K562 (cell line): Measurements from ENCODE around the gene ATAD3B. TPM values are rescaled to one million over a fixed set of nuclear protein-coding genes. Genes with fewer than 3 reads are reported as not detected.
"Not testable (repeated sequence)": the region's sequence is repeated elsewhere in the genome, so short reads cannot be mapped to it uniquely, and the experiment has no call there.

ENCODE experiments used
- ATAC-seq: fragments of 200-7000 bp; cut with Tn5 transposase; 3 replicates; pipeline ENCODE4 v1.9.1; 2020; ENCODE audit warnings: moderate library complexity
- BruUV-seq: library from RNA; stranded (reverse); fragments of 400-500 nt; replicated peaks from 2 replicates; lab custom pipeline; 2021; lab: Mats Ljungman, UMichigan
- CTCF ChIA-PET: fragments of 300-600 bp; formaldehyde crosslinking; extraction: SDS; loops from one replicate; lab custom pipeline; 2021; ENCODE audit warnings: low intra/inter-chr PET ratio; lab: Yijun Ruan, JAX
- POLR2A ChIA-PET: fragments of 300-600, 350-650 bp; sonication (Branson Sonifier 250); formaldehyde crosslinking; extraction: SDS; loops from one replicate; lab custom pipeline; 2021; ENCODE audit warnings: antibody characterized with exemption, inconsistent platforms; lab: Yijun Ruan, JAX
- DNase-seq, 4 experiments: peaks; one replicate each; pipeline versions ENCODE4 v3.0.0 to v3.0.0-alpha.2; 2011 to 2018; ENCODE audit warnings: low spot score in 3 of 4, mixed read lengths in 3 of 4; ENCODE audit errors: extremely low read depth in 1 of 4
- FAIRE-seq: peaks from 2 replicates; lab custom pipeline; 2011; peaks lifted over from hg19 to GRCh38; lab: Jason Lieb, UNC
- H2AFZ ChIP-seq: 2 replicates; pipeline ENCODE4 v1.6.0; 2011; ENCODE audit warnings: low read depth, low read length, control low read depth, inconsistent platforms
- H3K27ac ChIP-seq: fragments of 200-600 bp; 3 replicates; pipeline ENCODE4 v1.8.0; 2011; ENCODE audit warnings: low read depth, mild to moderate bottlenecking, control low read depth, inconsistent platforms, low read length, moderate library complexity, mixed read lengths; ENCODE audit errors: extremely low read depth
- H3K27me3 ChIP-seq, 2 experiments: fragments of 300-600 bp in 1 of 2; 2 replicates in 1 of 2; 3 replicates in 1 of 2; pipeline versions ENCODE4 v1.6.0 to v1.8.0; 2011; ENCODE audit warnings: inconsistent platforms in 2 of 2, low read length in 2 of 2, mild to moderate bottlenecking in 1 of 2, mixed read lengths in 1 of 2, moderate library complexity in 1 of 2; ENCODE audit not compliant: control insufficient read depth in 2 of 2, insufficient read depth in 2 of 2
- H3K36me3 ChIP-seq: fragments of 300-600 bp; 3 replicates; pipeline ENCODE4 v1.8.0; 2011; ENCODE audit warnings: mild to moderate bottlenecking, low read length, inconsistent platforms; ENCODE audit not compliant: control insufficient read depth, insufficient read depth
- H3K4me1 ChIP-seq, 2 experiments: fragments of 200-600 bp in 1 of 2; replicated peaks in 1 of 2; 2 replicates in 1 of 2; 3 replicates in 1 of 2; pipeline versions ENCODE4 v1.5.1 to v1.8.0; 2011; ENCODE audit warnings: inconsistent platforms in 2 of 2, low read length in 2 of 2, mild to moderate bottlenecking in 1 of 2, mixed read lengths in 1 of 2, moderate library complexity in 1 of 2; ENCODE audit not compliant: control insufficient read depth in 2 of 2, insufficient read depth in 2 of 2
- H3K4me2 ChIP-seq: 2 replicates; pipeline ENCODE4 v1.6.1; 2011; ENCODE audit warnings: low read length, control low read depth, inconsistent platforms, mixed read lengths; ENCODE audit not compliant: insufficient read depth
- H3K4me3 ChIP-seq: fragments of 200-600 bp; sonication (generic), shearing (Covaris generic); 2 replicates; pipeline ENCODE4 v1.5.1; 2016; ENCODE audit warnings: control low read depth, inconsistent platforms
- H3K79me2 ChIP-seq: fragments of 200-600 bp; 3 replicates; pipeline ENCODE4 v1.8.0; 2011; ENCODE audit warnings: low read length, inconsistent platforms; ENCODE audit not compliant: control insufficient read depth, insufficient read depth
- H3K9ac ChIP-seq, 2 experiments: 2 replicates each; pipeline versions ENCODE4 v1.6.0 to v1.6.1; 2011; ENCODE audit warnings: low read depth in 2 of 2, low read length in 2 of 2, control low read depth in 1 of 2, inconsistent platforms in 1 of 2, mild to moderate bottlenecking in 1 of 2, mixed read lengths in 1 of 2; ENCODE audit not compliant: insufficient read depth in 1 of 2
- H3K9me1 ChIP-seq: one replicate; pipeline ENCODE4 v1.6.0; 2011; ENCODE audit warnings: inconsistent platforms, mild to moderate bottlenecking, low read length, moderate library complexity; ENCODE audit not compliant: control insufficient read depth, insufficient read depth
- H3K9me3 ChIP-seq: replicated peaks from 2 replicates; pipeline ENCODE4 v1.5.1; 2011; ENCODE audit warnings: low read depth, low read length, inconsistent platforms; ENCODE audit not compliant: control insufficient read depth, insufficient read depth
- H4K20me1 ChIP-seq: replicated peaks from 2 replicates; pipeline ENCODE4 v1.6.1; 2011; ENCODE audit warnings: low read length, inconsistent platforms, mixed read lengths; ENCODE audit not compliant: control insufficient read depth, insufficient read depth
- ZNF12 ChIP-seq: sonication (generic); formaldehyde crosslinking; IDR thresholded peaks from 2 replicates; pipeline ENCODE4 v1.4.0; 2020; ENCODE audit warnings: mild to moderate bottlenecking, missing genetic modification reagents
- ZNF217 ChIP-seq: sonication (generic); formaldehyde crosslinking; IDR thresholded peaks from 2 replicates; pipeline ENCODE4 v1.8.0; 2022; ENCODE audit warnings: mild to moderate bottlenecking, missing genetic modification reagents
- WGBS: fragments of 100-300 bp; shearing (Covaris generic); methylation state at CpG from one replicate; pipeline ENCODE4 v1.1.6; 2016; ENCODE audit warnings: low coverage, mixed read lengths; ENCODE audit not compliant: insufficient coverage; ENCODE audit errors: missing lambda C conversion rate; 5-methylcytosine and 5-hydroxymethylcytosine counted together
- in situ Hi-C: fragments of 300-500 bp; cut with MboI; formaldehyde crosslinking; loops from 4 replicates; pipeline ENCODE4 v1.15.0; 2018; ENCODE audit warnings: inconsistent platforms, mixed read lengths
- intact Hi-C: fragments of 100-400 bp; cut with micrococcal nuclease; formaldehyde crosslinking; loops from 2 replicates; pipeline ENCODE4 v1.14.2; 2022
- polyA plus RNA-seq, 8 experiments: library from polyadenylated mRNA; depleted of rRNA in 4 of 8; stranded (reverse) in 5 of 8; unstranded in 3 of 8; fragments of >200 nt; fragmentation: Nextera tagmentation in 2 of 8; fragmentation: Illumina TruSeq in 1 of 8; extraction: Ambion mirVana in 2 of 8; extraction: Trizol in 1 of 8; gene quantifications; 2 replicates each; pipeline versions ENCODE4 v1.2.1 to v1.2.3, GENCODE V29; 2011 to 2014; ENCODE audit warnings: inconsistent platforms in 1 of 8, missing spikeins in 1 of 8
- total RNA-seq, 7 experiments: library from RNA; depleted of rRNA in 6 of 7; stranded (reverse); fragments of >200 nt in 6 of 7; fragmentation: Illumina TruSeq in 2 of 7; extraction: Trizol in 2 of 7; gene quantifications; 2 replicates each; pipeline versions ENCODE4 v1.2.1 to v1.2.3, GENCODE V29; 2011 to 2021; ENCODE audit warnings: low replicate concordance in 1 of 7
- TF ChIP-seq, protein P1 (sequence below): sonication (generic); formaldehyde crosslinking; IDR thresholded peaks from 2 replicates; pipeline ENCODE4 v1.8.1; 2023; ENCODE audit warnings: mild to moderate bottlenecking, missing genetic modification reagents

The ATAD3B gene
- total and polyA plus RNA-seq, 9 of the 15 experiments (the other 6 are each of a cell fraction or from before 2014, with no cell fraction given), result 0.07 to 113 (median 27.7) TPM

DNA sequence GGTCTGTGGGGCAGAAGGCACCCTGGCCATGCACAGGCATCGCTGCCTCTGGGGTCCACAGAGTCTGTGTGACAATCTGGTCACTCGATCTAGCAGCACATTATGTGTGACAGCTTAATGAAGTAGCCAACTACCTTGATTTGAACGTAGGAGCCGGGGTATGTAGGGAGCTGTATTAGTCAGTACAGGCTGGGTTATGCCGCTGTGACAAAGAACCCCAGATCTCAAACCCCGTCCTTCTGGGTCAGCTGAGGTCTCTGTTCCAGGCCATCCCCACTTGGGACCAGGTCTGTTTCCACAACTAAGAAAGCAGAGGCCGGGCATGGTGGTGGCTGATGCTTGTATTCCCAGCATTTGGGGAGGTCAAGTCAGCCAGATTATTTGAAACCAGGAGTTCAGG, 8.3 kb upstream of the ATAD3B start:
- BruUV-seq, result no TSS peak
- intact Hi-C loops, result no loop called here
- WGBS, result 23% methylated on average over 7 of the region's 7 CpGs
- Histone ChIP-seq H3K4me1 (peaks cover 0 to 40% of the 10 kb centered on the region in 2 experiments; a peak in 3 of 5 replicates), H3K4me2 (no peak overlapping the region), H3K27me3 (no peaks in the 10 kb centered on the region; a peak in 1 of 5 replicates), H3K9me3 (peaks cover 6% of the 10 kb centered on the region; the same call in 1 of the 2 replicates), H3K79me2 (no peaks in the 10 kb centered on the region), H4K20me1 (no peaks in the 10 kb centered on the region), H2AFZ (no peak overlapping the region), H3K36me3 (no peaks in the 10 kb centered on the region), H3K4me3 (no peak overlapping the region), H3K9ac (no peak overlapping the region), H3K27ac (no peak overlapping the region), H3K9me1 (no peaks in the 10 kb centered on the region)
- ATAC-seq, result no peak
- no peak for FAIRE-seq
- CTCF ChIA-PET, result no interaction called here
- no peak for DNase-seq
- TF ChIP-seq ZNF12 (CRISPR knock-in tag) (peak; percentile 100), ZNF217 (CRISPR knock-in tag) (no peak)
- POLR2A ChIA-PET, result no interaction called here
- in situ Hi-C loops, result no loop called here

DNA sequence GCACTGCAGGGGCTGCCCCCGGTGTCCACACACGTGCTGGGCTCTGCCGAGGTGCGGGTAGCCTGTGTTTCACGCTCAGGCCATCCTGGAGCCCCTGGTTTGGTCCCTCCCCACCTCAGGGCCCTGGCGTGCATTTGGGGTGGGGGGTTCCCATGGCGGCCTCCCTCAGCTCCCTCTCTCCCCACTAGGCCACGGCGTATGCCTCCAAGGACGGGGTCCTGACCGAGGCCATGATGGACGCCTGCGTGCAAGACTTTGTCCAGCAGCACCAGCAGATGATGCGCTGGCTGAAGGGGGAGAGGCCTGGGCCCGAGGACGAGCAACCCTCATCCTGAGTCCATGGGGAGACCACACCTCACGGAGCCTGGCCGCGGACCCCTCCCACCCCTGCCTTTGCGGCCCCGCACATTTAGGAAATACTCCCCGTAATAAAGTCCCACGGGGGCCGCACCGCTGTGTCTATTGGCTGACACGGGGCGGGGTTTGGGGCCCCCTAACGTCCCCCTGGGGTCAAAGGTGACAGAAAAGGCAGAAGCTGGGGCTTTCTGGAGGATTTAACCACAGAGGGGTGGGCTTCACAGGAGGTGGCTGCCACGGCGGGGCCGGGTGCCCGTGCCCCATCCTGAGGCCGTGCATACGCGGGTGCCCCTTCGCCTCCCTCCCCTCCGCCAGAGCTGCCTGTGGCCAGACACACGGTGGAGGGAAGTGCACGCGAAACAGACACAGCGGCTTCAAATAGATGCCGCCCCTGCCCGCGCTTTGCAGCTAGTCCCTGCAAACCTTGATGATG, 3.2 kb upstream of the ATAD3B start:
- H3K9ac ChIP-seq, CTCF ChIA-PET, H4K20me1 ChIP-seq, H3K4me2 ChIP-seq, intact Hi-C loops, H3K4me3 ChIP-seq, H2AFZ ChIP-seq, H3K9me3 ChIP-seq, in situ Hi-C loops, POLR2A ChIA-PET, H3K27me3 ChIP-seq, ATAC-seq, DNase-seq, BruUV-seq, H3K27ac ChIP-seq, H3K36me3 ChIP-seq, FAIRE-seq: not testable (repeated sequence)
- WGBS, result 81% methylated on average over 25 of the region's 44 CpGs
- Histone ChIP-seq H3K79me2 (peaks cover 32% of the 10 kb centered on the region), H3K4me1 (peaks cover 0 to 18% of the 10 kb centered on the region in 2 experiments; a peak in 3 of 5 replicates)
- TF ChIP-seq, protein P1, sequence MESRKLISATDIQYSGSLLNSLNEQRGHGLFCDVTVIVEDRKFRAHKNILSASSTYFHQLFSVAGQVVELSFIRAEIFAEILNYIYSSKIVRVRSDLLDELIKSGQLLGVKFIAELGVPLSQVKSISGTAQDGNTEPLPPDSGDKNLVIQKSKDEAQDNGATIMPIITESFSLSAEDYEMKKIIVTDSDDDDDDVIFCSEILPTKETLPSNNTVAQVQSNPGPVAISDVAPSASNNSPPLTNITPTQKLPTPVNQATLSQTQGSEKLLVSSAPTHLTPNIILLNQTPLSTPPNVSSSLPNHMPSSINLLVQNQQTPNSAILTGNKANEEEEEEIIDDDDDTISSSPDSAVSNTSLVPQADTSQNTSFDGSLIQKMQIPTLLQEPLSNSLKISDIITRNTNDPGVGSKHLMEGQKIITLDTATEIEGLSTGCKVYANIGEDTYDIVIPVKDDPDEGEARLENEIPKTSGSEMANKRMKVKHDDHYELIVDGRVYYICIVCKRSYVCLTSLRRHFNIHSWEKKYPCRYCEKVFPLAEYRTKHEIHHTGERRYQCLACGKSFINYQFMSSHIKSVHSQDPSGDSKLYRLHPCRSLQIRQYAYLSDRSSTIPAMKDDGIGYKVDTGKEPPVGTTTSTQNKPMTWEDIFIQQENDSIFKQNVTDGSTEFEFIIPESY (CRISPR knock-in tag), result peak; percentile 38; the same call in 1 of the 2 replicates
- TF ChIP-seq, all 486 proteins: peak for 1; not testable (repeated sequence) for 485
- not testable (repeated sequence) for H3K9me1 ChIP-seq
